Keratinocyte (primary cell): ENCODE results near the gene MLLT6. TPM values are rescaled to one million over a fixed set of nuclear protein-coding genes. Genes with fewer than 3 reads are reported as not detected.
A peak's percentile ranks its signal among the peaks of the same experiment; 100 is the strongest.

ENCODE experiments used
- DNase-seq: peaks from one replicate; pipeline ENCODE4 v3.0.0-alpha.2; 2011; ENCODE audit warnings: low read depth, missing footprints, low spot score
- FAIRE-seq: peaks from 2 replicates; lab custom pipeline; 2011; peaks lifted over from hg19 to GRCh38; lab: Jason Lieb, UNC
- H2AFZ ChIP-seq: 2 replicates; pipeline ENCODE4 v1.6.0; 2012; ENCODE audit warnings: low read length, control low read depth, inconsistent platforms; ENCODE audit not compliant: control insufficient read depth
- H3K27ac ChIP-seq: 2 replicates; pipeline ENCODE4 v1.5.1; 2011; ENCODE audit warnings: low read length; ENCODE audit not compliant: control insufficient read depth, insufficient read depth
- H3K27me3 ChIP-seq: 3 replicates; pipeline ENCODE4 v1.6.0; 2011; ENCODE audit warnings: low read length; ENCODE audit not compliant: control insufficient read depth, insufficient read depth; ENCODE audit errors: extremely low read depth
- H3K36me3 ChIP-seq, 2 experiments: 2 replicates in 1 of 2; 3 replicates in 1 of 2; pipeline ENCODE4 v1.5.1; 2011; ENCODE audit warnings: low read length in 2 of 2, mild to moderate bottlenecking in 1 of 2; ENCODE audit not compliant: control insufficient read depth in 2 of 2, insufficient read depth in 2 of 2; ENCODE audit errors: extremely low read depth in 1 of 2
- H3K4me1 ChIP-seq: 3 replicates; pipeline ENCODE4 v1.5.1; 2011; ENCODE audit warnings: low read length; ENCODE audit not compliant: control insufficient read depth, insufficient read depth; ENCODE audit errors: extremely low read depth
- H3K4me2 ChIP-seq: 3 replicates; pipeline ENCODE4 v1.6.0; 2011; ENCODE audit warnings: low read depth, low read length; ENCODE audit not compliant: control insufficient read depth, insufficient read depth; ENCODE audit errors: extremely low read depth
- H3K4me3 ChIP-seq, 3 experiments: fragments of 200-600 bp in 1 of 3; sonication (generic) in 1 of 3; 2 replicates in 2 of 3; 3 replicates in 1 of 3; pipeline ENCODE4 v1.5.1; 2011 to 2016; ENCODE audit warnings: low read length in 3 of 3, mild to moderate bottlenecking in 3 of 3, control low read depth in 2 of 3, inconsistent platforms in 1 of 3, low read depth in 1 of 3, mixed read lengths in 1 of 3, mixed run types in 1 of 3, moderate library complexity in 1 of 3; ENCODE audit not compliant: control insufficient read depth in 2 of 3, insufficient read depth in 2 of 3; ENCODE audit errors: extremely low read depth in 1 of 3
- H3K79me2 ChIP-seq: 2 replicates; pipeline ENCODE4 v1.6.0; 2012; ENCODE audit warnings: low read length; ENCODE audit not compliant: control insufficient read depth, insufficient read depth
- H3K9ac ChIP-seq: 3 replicates; pipeline ENCODE4 v1.6.0; 2011; ENCODE audit warnings: low read length; ENCODE audit not compliant: control insufficient read depth, insufficient read depth; ENCODE audit errors: extremely low read depth
- H3K9me1 ChIP-seq: 3 replicates; pipeline ENCODE4 v1.6.0; 2011; ENCODE audit warnings: low read length; ENCODE audit not compliant: control insufficient read depth, insufficient read depth; ENCODE audit errors: extremely low read depth
- H3K9me3 ChIP-seq: 2 replicates; pipeline ENCODE4 v1.5.1; 2012; ENCODE audit warnings: low read depth, low read length; ENCODE audit not compliant: control insufficient read depth
- H4K20me1 ChIP-seq: 3 replicates; pipeline ENCODE4 v1.6.0; 2011; ENCODE audit warnings: low read length; ENCODE audit not compliant: control insufficient read depth, insufficient read depth; ENCODE audit errors: extremely low read depth
- CTCF ChIP-seq, 3 experiments: IDR thresholded peaks in 1 of 3; conservative IDR thresholded peaks in 1 of 3; optimal IDR thresholded peaks in 1 of 3; 2 replicates in 2 of 3; 3 replicates in 1 of 3; pipeline versions ENCODE3 to v1.5.1; 2011; ENCODE audit warnings: low read length in 3 of 3, mild to moderate bottlenecking in 3 of 3, moderate library complexity in 2 of 3, control low read depth in 1 of 3, inconsistent platforms in 1 of 3; ENCODE audit not compliant: insufficient read depth in 2 of 3; ENCODE audit errors: extremely low read depth in 1 of 3
- EZH2 ChIP-seq: IDR thresholded peaks from one replicate; pipeline ENCODE4 v1.6.1; 2012; ENCODE audit warnings: inconsistent platforms, mild to moderate bottlenecking, low read length, moderate library complexity
- dilution Hi-C: fragments of 300-500 bp; cut with MboI; formaldehyde crosslinking; loops from one replicate; pipeline ENCODE4 v1.7.0; 2020; ENCODE audit warnings: low sequenced_read_pairs; ENCODE audit not compliant: extremely low pct_ligation_motif_present
- polyA plus RNA-seq, 5 experiments: library from polyadenylated mRNA; depleted of rRNA in 3 of 5; stranded (reverse) in 3 of 5; stranded (forward) in 1 of 5; unstranded in 1 of 5; fragments of >200 nt; gene quantifications; 1 replicate in 1 of 5; 2 replicates in 3 of 5; 3 replicates in 1 of 5; pipeline versions ENCODE4 v1.2.1 to v1.2.3, GENCODE V29; 2011 to 2012; ENCODE audit warnings: missing spikeins in 2 of 5, low read depth in 1 of 5, low replicate concordance in 1 of 5

The MLLT6 gene
- polyA plus RNA-seq, 1 donor (not counting 4 experiments of a cell fraction or from before 2014, with no cell fraction given) = 17.4 TPM

DNA sequence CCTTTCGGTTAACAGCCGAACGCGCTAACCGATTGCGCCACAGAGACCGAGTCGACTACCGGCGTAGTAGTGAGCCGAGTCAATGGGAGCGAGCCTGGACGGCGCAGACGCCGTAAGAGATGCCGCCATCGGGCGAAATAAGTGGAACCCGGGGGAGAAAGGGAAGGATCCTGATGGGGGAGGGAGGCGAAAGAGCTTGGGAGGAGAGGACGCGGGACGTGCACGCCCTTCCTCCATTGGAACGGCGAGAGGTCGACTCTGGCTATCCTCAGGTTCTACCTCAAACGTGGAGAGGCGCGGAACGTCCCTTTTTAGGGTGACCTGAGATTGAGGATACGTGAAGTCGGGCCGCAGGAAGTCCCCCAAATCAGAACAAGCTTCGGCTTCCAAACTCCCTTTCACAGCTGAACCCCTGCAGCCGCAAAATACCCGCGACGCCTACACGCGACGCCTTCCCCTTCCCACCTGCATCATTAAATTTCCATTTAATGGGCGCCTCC lies 46.8 kb downstream of the MLLT6 start:
- TF ChIP-seq EZH2 = no peak
- no peak for TF ChIP-seq CTCF (optimal IDR thresholded peaks at IDR 0.05 in 1 of 3, IDR thresholded peaks at IDR 0.05 in 1 of 3, conservative IDR thresholded peaks at IDR 0.05 in 1 of 3; ENCODE audit: extremely low read depth in 1 of 3, insufficient read depth in 2 of 3, low read length in 3 of 3)
- peak overlapping the region; percentile 65 for H2AFZ ChIP-seq
- peak overlapping the region; percentile 94 for H3K9ac ChIP-seq
- peaks cover 36% of the 10 kb centered on the region for H3K79me2 ChIP-seq
- no peaks in the 10 kb centered on the region for H3K9me3 ChIP-seq
- no peaks in the 10 kb centered on the region for H3K27me3 ChIP-seq
- FAIRE-seq (no peak), DNase-seq (no peak)
- peak overlapping the region; percentile 78 to 100 (median 97) for H3K4me3 ChIP-seq
- H3K4me1 ChIP-seq = peaks cover 21% of the 10 kb centered on the region
- H3K4me2 ChIP-seq = peak overlapping the region; percentile 87
- peak overlapping the region; percentile 92 for H3K27ac ChIP-seq
- peaks cover under 1% of the 10 kb centered on the region for H4K20me1 ChIP-seq
- H3K9me1 ChIP-seq = no peaks in the 10 kb centered on the region
- dilution Hi-C loops = no loop called here
- peaks cover 2 to 20% of the 10 kb centered on the region in 2 experiments for H3K36me3 ChIP-seq

DNA sequence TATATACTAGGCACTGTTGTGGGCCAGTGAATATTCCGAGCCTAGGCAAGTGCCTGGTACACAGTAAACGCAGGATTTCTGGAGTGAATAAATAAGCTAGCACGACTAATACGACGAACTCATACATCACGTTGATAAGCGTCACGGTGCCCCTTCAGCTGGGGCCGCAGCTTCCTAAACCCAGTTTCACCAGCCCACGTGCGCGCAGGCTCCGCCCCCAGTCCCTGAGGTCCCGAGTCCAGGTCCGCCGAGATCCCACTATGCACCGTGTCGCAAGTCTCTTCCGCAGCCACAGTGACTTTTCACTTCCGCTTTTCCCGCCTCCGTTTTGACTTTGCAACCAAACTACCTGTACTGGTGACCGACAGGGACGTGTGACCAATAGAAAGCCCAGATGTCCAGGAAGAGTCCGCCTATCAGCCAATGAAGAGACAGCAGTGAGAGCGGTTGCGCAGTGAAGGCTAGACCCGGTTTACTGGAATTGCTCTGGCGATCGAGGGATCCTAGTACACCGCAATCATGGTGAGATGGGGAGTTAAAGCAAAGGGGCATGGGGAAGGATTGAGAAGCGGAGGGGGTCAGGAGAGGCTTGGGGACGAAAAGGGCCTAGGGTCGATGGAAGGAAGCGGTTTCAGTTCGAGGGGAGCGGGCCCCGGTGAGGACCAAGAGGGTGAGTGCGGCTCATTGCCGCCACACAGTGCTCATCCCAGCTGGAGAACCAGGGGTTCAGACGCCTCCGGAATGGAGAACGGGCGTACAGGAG lies 47.4 kb downstream of the MLLT6 start, which contains the start of gene PSMB3:
Gene PSMB3 (plus strand): TSS at position 434 of the 763 bp plus-strand sequence. CDS start 86 bp downstream, at position 520.
- peak within 1 kb of the TSS; percentile 78 to 100 (median 97) for H3K4me3 ChIP-seq
- H3K4me1 ChIP-seq = peaks cover 19% of the 10 kb centered on the region
- no peaks in the 10 kb centered on the region for H3K9me3 ChIP-seq
- TF ChIP-seq CTCF (optimal IDR thresholded peaks at IDR 0.05 in 1 of 3, IDR thresholded peaks at IDR 0.05 in 1 of 3, conservative IDR thresholded peaks at IDR 0.05 in 1 of 3; ENCODE audit: extremely low read depth in 1 of 3, insufficient read depth in 2 of 3, low read length in 3 of 3) = no peak
- peaks cover 34% of the 10 kb centered on the region for H3K79me2 ChIP-seq
- H3K36me3 ChIP-seq = peaks cover 2 to 20% of the 10 kb centered on the region in 2 experiments
- H3K27me3 ChIP-seq = no peaks in the 10 kb centered on the region
- dilution Hi-C loops = no loop called here
- no peaks in the 10 kb centered on the region for H3K9me1 ChIP-seq
- FAIRE-seq = no peak
- H2AFZ ChIP-seq = peak within 1 kb of the TSS; percentile 96
- H3K4me2 ChIP-seq = peak within 1 kb of the TSS; percentile 94
- H3K9ac ChIP-seq = peak within 1 kb of the TSS; percentile 94
- peak within 1 kb of the TSS; percentile 92 for H3K27ac ChIP-seq
- DNase-seq = peak; percentile 99
- no peaks in the 10 kb centered on the region for H4K20me1 ChIP-seq
